Lung microvascular endothelial cell (primary cell): Measurements from ENCODE around the gene PLAGL2. TPM values are rescaled to one million over a fixed set of nuclear protein-coding genes. Genes with fewer than 3 reads are reported as not detected.
"Not testable (repeated sequence)": the region's sequence is repeated elsewhere in the genome, so short reads cannot be mapped to it uniquely, and the experiment has no call there.

ENCODE experiments used
- DNase-seq, 2 donors: peaks; one replicate each; pipeline versions ENCODE4 v3.0.0 to v3.0.0-alpha.2; 2010; ENCODE audit warnings: low read depth in 2 of 2
- total RNA-seq: library from RNA; depleted of rRNA; stranded (reverse); fragments of >200 nt; gene quantifications from 2 replicates; pipeline ENCODE4 v1.2.1, GENCODE V29; 2014

The PLAGL2 gene
- total RNA-seq, 1 donor from 2014 or later = 2.8 TPM

GRCh38 chr20:32183947-32184635 lies 23.5 kb downstream of the PLAGL2 start:
- no peak for DNase-seq

- no peak for DNase-seq
These were observed 25.9 kb downstream of the PLAGL2 start for GRCh38 chr20:32181606-32182005.

GRCh38 chr20:32179934-32180333 lies 27.6 kb downstream of the PLAGL2 start:
- DNase-seq = no peak

GRCh38 chr20:32179515-32179914 lies 28.0 kb downstream of the PLAGL2 start:
- DNase-seq = no peak

- DNase-seq = not testable (repeated sequence)
These were observed 29.8 kb downstream of the PLAGL2 start for GRCh38 chr20:32177696-32178095.

GRCh38 chr20:32168184-32168910 lies 39.2 kb downstream of the PLAGL2 start:
- DNase-seq = no peak

- DNase-seq = no peak
These were observed 40.0 kb downstream of the PLAGL2 start for GRCh38 chr20:32167552-32167951.

- DNase-seq = no peak
These were observed 41.6 kb downstream of the PLAGL2 start for GRCh38 chr20:32165836-32166545.

- peak in 1 of 2 donors; percentile 59 for DNase-seq
These were observed 42.4 kb downstream of the PLAGL2 start for GRCh38 chr20:32164984-32165735.

- no peak for DNase-seq
These were observed 43.6 kb downstream of the PLAGL2 start for GRCh38 chr20:32163951-32164350.

- no peak for DNase-seq
These were observed 45.2 kb downstream of the PLAGL2 start for GRCh38 chr20:32162351-32162750.

- DNase-seq = no peak
These were observed 47.2 kb downstream of the PLAGL2 start for GRCh38 chr20:32160341-32160740.

GRCh38 chr20:32159766-32160221 lies 47.7 kb downstream of the PLAGL2 start:
- peak in 1 of 2 donors; percentile 23 for DNase-seq

- DNase-seq = peak in 1 of 2 donors; percentile 12
These were observed 48.4 kb downstream of the PLAGL2 start for GRCh38 chr20:32158943-32159660.

GRCh38 chr20:32158351-32158750 lies 49.2 kb downstream of the PLAGL2 start:
- no peak for DNase-seq

- no peak for DNase-seq
These were observed 49.9 kb downstream of the PLAGL2 start for GRCh38 chr20:32157611-32158010.

- peak; percentile 90 to 91 for DNase-seq
These were observed 52.2 kb downstream of the PLAGL2 start for GRCh38 chr20:32155017-32155981.

- no peak for DNase-seq
These were observed 53.8 kb downstream of the PLAGL2 start for GRCh38 chr20:32153771-32154170.

GRCh38 chr20:32153156-32153665 lies 54.3 kb downstream of the PLAGL2 start:
- DNase-seq = no peak
